Dermis microvascular lymphatic vessel endothelial cell (primary cell): ENCODE measurements around the gene KRTAP4-3. TPM values are rescaled to one million over a fixed set of nuclear protein-coding genes. Genes with fewer than 3 reads are reported as not detected.
"Not testable (repeated sequence)": the region's sequence is repeated elsewhere in the genome, so short reads cannot be mapped to it uniquely, and the experiment has no call there.

Experiments used
- DNase-seq, 2 donors: peaks; one replicate each; pipeline versions ENCODE4 v3.0.0 to v3.0.0-alpha.2; 2010; ENCODE audit warnings: low read depth in 2 of 2
- total RNA-seq: library from RNA; depleted of rRNA; stranded (reverse); fragments of >200 nt; gene quantifications from 2 replicates; pipeline ENCODE4 v1.2.1, GENCODE V29; 2014

Gene KRTAP4-3
- total RNA-seq, 1 donor from 2014 or later, result not detected

DNA sequence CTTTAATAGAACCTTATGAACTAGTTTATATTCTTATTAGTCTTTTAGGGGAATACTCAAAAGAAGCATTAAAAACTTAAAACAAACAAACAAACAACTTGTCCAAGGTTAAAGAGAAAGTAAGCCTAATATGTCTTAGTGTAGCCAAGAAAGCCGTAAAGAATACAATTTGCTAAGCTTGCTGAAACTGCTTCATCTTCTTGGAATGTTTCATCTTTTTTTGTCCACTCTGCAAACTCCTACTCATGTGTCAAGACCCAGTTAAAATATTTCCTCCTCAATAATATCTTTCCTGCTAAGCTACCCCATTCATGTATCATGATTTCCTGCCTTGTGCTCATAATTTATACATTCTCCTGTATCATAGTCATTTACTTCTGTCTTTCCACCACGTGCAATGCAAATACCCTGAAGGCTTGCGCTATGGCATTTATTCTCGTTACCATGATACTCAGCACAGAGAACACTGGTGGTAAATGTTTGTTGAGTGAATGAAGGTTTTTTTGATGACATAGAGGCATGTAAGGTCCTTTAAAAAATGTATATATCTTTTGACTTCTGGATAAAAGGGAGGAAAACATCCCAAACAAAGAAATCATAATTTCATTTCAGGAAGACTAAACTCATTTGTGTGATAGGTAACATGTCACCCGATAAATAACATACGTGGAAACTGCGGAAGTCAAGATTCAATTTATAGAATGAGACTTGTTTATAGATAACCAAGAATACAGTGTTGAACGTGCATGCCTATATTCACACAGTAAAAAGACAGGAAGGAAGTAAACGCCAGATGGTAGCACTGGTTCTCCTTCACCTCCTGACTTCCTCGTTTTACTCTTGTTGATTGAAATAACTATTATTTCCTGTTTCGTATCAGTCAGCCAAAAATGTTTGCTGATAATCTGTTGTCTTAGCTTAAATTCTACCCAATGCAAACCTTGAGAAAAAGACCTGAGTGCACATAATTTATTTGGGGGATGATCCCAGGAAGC lies 48.0 kb downstream of the KRTAP4-3 start:
- peak; percentile 36 to 72 for DNase-seq

- DNase-seq, result no peak
These were observed 49.3 kb downstream of the KRTAP4-3 start for GRCh38 chr17:41118721-41119120.

GRCh38 chr17:41117846-41118386 lies 50.1 kb downstream of the KRTAP4-3 start, which contains the start of gene KRTAP4-11:
Gene KRTAP4-11, minus strand, starts transcription at chr17:41118373. Its CDS starts 58 bp downstream, at chr17:41118315.
- not testable (repeated sequence) for DNase-seq

Other genes with a start within 250 kb of the KRTAP4-3 start
- gene KRT23, start 230.6 kb downstream of the KRTAP4-3 start, total RNA-seq, result 2.1 TPM in 1 of 2 replicates, not detected in the other
- not detected in 2 replicates for gene KRT39, start 201.3 kb downstream of the KRTAP4-3 start, total RNA-seq
- gene KRT40, start 183.9 kb downstream of the KRTAP4-3 start, total RNA-seq, result not detected in 2 replicates
- gene KRTAP3-3, start 174.1 kb downstream of the KRTAP4-3 start, total RNA-seq, result not detected in 2 replicates
- gene KRTAP3-2, start 168.3 kb downstream of the KRTAP4-3 start, total RNA-seq, result not detected in 2 replicates
- gene KRTAP3-1, start 159.1 kb downstream of the KRTAP4-3 start, total RNA-seq, result not detected in 2 replicates
- gene KRTAP1-5, start 141.0 kb downstream of the KRTAP4-3 start, total RNA-seq, result not detected in 2 replicates
- not detected in 2 replicates for gene KRTAP1-4, start 138.0 kb downstream of the KRTAP4-3 start, total RNA-seq
- gene KRTAP1-3, start 133.3 kb downstream of the KRTAP4-3 start, total RNA-seq, result not detected in 2 replicates
- not detected in 2 replicates for gene KRTAP1-1, start 126.8 kb downstream of the KRTAP4-3 start, total RNA-seq
- gene KRTAP2-1, start 120.9 kb downstream of the KRTAP4-3 start, total RNA-seq, result not detected in 2 replicates
- not detected in 2 replicates for gene KRTAP2-2, start 113.0 kb downstream of the KRTAP4-3 start, total RNA-seq
- gene KRTAP2-3, start 108.1 kb downstream of the KRTAP4-3 start, total RNA-seq, result not detected in 2 replicates
- not detected in 2 replicates for gene KRTAP2-4, start 102.3 kb downstream of the KRTAP4-3 start, total RNA-seq
- not detected in 2 replicates for gene KRTAP4-7, start 84.1 kb downstream of the KRTAP4-3 start, total RNA-seq
- not detected in 2 replicates for gene KRTAP4-8, start 70.1 kb downstream of the KRTAP4-3 start, total RNA-seq
- gene KRTAP4-16, start 66.0 kb downstream of the KRTAP4-3 start, total RNA-seq, result not detected in 2 replicates
- not detected in 2 replicates for gene KRTAP4-9, start 62.8 kb downstream of the KRTAP4-3 start, total RNA-seq
- gene KRTAP4-11, start 49.8 kb downstream of the KRTAP4-3 start, total RNA-seq, result not detected in 2 replicates
- gene KRTAP4-12, start 44.0 kb downstream of the KRTAP4-3 start, total RNA-seq, result not detected in 2 replicates
- not detected in 2 replicates for gene KRTAP4-6, start 27.7 kb downstream of the KRTAP4-3 start, total RNA-seq
- not detected in 2 replicates for gene KRTAP4-5, start 18.4 kb downstream of the KRTAP4-3 start, total RNA-seq
- not detected in 2 replicates for gene KRTAP4-4, start 7.5 kb downstream of the KRTAP4-3 start, total RNA-seq
- not detected in 2 replicates for gene KRTAP4-2, start 10.0 kb upstream of the KRTAP4-3 start, total RNA-seq
- gene KRTAP4-1, start 16.7 kb upstream of the KRTAP4-3 start, total RNA-seq, result not detected in 2 replicates
- not detected in 2 replicates for gene KRTAP9-1, start 21.7 kb upstream of the KRTAP4-3 start, total RNA-seq
- gene KRTAP9-2, start 58.4 kb upstream of the KRTAP4-3 start, total RNA-seq, result not detected in 2 replicates
- gene KRTAP9-3, start 64.2 kb upstream of the KRTAP4-3 start, total RNA-seq, result not detected in 2 replicates
- gene KRTAP9-8, start 69.8 kb upstream of the KRTAP4-3 start, total RNA-seq, result not detected in 2 replicates
- not detected in 2 replicates for gene KRTAP9-4, start 81.5 kb upstream of the KRTAP4-3 start, total RNA-seq
- not detected in 2 replicates for gene KRTAP9-9, start 87.2 kb upstream of the KRTAP4-3 start, total RNA-seq
- not detected in 2 replicates for gene KRTAP9-6, start 97.2 kb upstream of the KRTAP4-3 start, total RNA-seq
- gene KRTAP9-7, start 107.5 kb upstream of the KRTAP4-3 start, total RNA-seq, result not detected in 2 replicates
- not detected in 2 replicates for gene KRTAP29-1, start 134.6 kb upstream of the KRTAP4-3 start, total RNA-seq
- not detected in 2 replicates for gene KRTAP16-1, start 141.1 kb upstream of the KRTAP4-3 start, total RNA-seq
- not detected in 2 replicates for gene KRTAP17-1, start 147.5 kb upstream of the KRTAP4-3 start, total RNA-seq
- not detected in 2 replicates for gene KRT33A, start 182.6 kb upstream of the KRTAP4-3 start, total RNA-seq
- gene KRT33B, start 201.6 kb upstream of the KRTAP4-3 start, total RNA-seq, result not detected in 2 replicates
- under 0.01 TPM in 1 of 2 replicates, not detected in the other for gene KRT34, start 214.1 kb upstream of the KRTAP4-3 start, total RNA-seq
- not detected in 2 replicates for gene KRT31, start 229.4 kb upstream of the KRTAP4-3 start, total RNA-seq